Activated naive CD8-positive, alpha-beta T cell treated with anti-CD3 and anti-CD28 coated beads, Interleukin-2, amount 10 ng/mL, durations not matched to agents 7 days and 5 days (primary cell): ENCODE measurements around the gene SPEF2. TPM values are rescaled to one million over a fixed set of nuclear protein-coding genes. Genes with fewer than 3 reads are reported as not detected.
A peak's percentile ranks its signal among the peaks of the same experiment; 100 is the strongest.

Source experiments
- ATAC-seq: fragments of 150-1000 bp; cut with Tn5 transposase; one replicate; pipeline ENCODE4 v1.10.0; 2021; ENCODE audit warnings: low read depth, moderate library complexity
- POLR2A ChIA-PET: fragments of 350-600 bp; sonication (Branson Sonifier 250); formaldehyde crosslinking; loops from one replicate; lab custom pipeline; 2021; ENCODE audit warnings: antibody characterized with exemption; lab: Charles Lee
- DNase-seq: peaks from one replicate; pipeline ENCODE4 v3.0.0; 2021
- H3K27ac Mint-ChIP-seq: one replicate; pipeline ENCODE4 v1.8.0; 2022; ENCODE audit warnings: mild to moderate bottlenecking, mixed read lengths
- H3K27me3 Mint-ChIP-seq: one replicate; pipeline ENCODE4 v1.8.0; 2022; ENCODE audit warnings: mild to moderate bottlenecking, moderate library complexity, mixed read lengths
- H3K36me3 Mint-ChIP-seq: one replicate; pipeline ENCODE4 v1.8.0; 2021; ENCODE audit warnings: mild to moderate bottlenecking, mixed read lengths
- H3K4me1 Mint-ChIP-seq: one replicate; pipeline ENCODE4 v1.8.0; 2021; ENCODE audit warnings: mixed read lengths
- H3K4me3 Mint-ChIP-seq: one replicate; pipeline ENCODE4 v1.8.0; 2022; ENCODE audit warnings: mild to moderate bottlenecking, moderate library complexity, mixed read lengths
- H3K9me3 Mint-ChIP-seq: one replicate; pipeline ENCODE4 v1.8.0; 2021; ENCODE audit warnings: mixed read lengths
- total RNA-seq, 2 experiments: library from RNA; stranded (reverse); gene quantifications; one replicate each; pipeline ENCODE4 v1.2.3, GENCODE V29; 2021

The SPEF2 gene
- total RNA-seq, 2 experiments from 2014 or later: 13.7 to 17.8 TPM

DNA sequence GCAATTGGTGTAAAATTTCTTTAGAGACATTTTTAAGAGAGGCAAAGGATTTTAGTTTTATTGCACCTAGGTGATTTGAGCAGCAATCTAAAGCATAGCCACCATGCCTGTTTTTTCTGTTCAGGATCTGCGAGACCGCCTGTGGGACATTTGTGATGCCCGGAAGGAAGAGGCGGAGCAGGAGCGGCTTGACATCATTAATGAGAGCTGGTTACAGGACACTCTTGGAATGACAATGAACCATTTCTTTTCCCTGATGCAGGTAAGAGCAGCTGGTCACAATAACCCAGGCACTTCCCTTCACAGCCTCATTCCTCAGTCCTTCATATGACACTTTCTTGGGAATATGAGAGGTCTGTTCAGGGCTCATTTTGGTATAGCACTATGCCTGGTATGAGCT is 135.8 kb downstream of the SPEF2 start:
- POLR2A ChIA-PET: no interaction called here
- Mint-ChIP-seq H3K36me3 (peaks cover 6% of the 10 kb centered on the region), H3K4me3 (no peak overlapping the region), H3K4me1 (peaks cover 8% of the 10 kb centered on the region), H3K27me3 (no peaks in the 10 kb centered on the region), H3K27ac (no peak overlapping the region), H3K9me3 (peaks cover 10% of the 10 kb centered on the region)
- DNase-seq (no peak), ATAC-seq (no peak)

- H3K4me1 Mint-ChIP-seq: no peaks in the 10 kb centered on the region
- POLR2A ChIA-PET: no interaction called here
- no peak for DNase-seq
- peaks cover 2% of the 10 kb centered on the region for H3K36me3 Mint-ChIP-seq
- H3K9me3 Mint-ChIP-seq: peaks cover 5% of the 10 kb centered on the region
- H3K27me3 Mint-ChIP-seq: no peaks in the 10 kb centered on the region
- ATAC-seq: no peak
- H3K27ac Mint-ChIP-seq: no peak overlapping the region
- no peak overlapping the region for H3K4me3 Mint-ChIP-seq
Measured at GRCh38 chr5:35754481-35754880, 136.8 kb downstream of the SPEF2 start.

DNA sequence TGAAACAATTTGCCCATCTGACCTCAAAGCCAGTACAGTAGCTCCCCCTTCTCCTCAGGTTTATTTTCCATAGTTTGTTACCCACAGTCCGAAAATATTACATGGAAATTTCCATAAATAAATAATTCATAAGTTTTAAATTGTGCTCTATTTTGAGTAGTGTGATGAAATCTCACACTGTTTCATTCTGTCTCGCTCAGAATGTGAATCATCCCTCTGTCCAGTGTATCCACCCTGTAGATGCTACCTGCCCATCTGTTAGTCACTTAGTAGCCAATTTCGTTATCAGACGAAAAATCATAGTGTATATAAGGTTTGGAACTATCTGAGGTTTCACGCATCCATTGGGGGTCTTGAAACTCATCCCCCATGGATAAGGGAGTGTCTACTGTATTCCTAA is 138.3 kb downstream of the SPEF2 start:
- Mint-ChIP-seq H3K9me3 (no peaks in the 10 kb centered on the region), H3K4me1 (no peaks in the 10 kb centered on the region), H3K27me3 (no peaks in the 10 kb centered on the region), H3K4me3 (no peak overlapping the region), H3K27ac (no peak overlapping the region), H3K36me3 (no peaks in the 10 kb centered on the region)
- POLR2A ChIA-PET: no interaction called here
- ATAC-seq (no peak), DNase-seq (no peak)

DNA sequence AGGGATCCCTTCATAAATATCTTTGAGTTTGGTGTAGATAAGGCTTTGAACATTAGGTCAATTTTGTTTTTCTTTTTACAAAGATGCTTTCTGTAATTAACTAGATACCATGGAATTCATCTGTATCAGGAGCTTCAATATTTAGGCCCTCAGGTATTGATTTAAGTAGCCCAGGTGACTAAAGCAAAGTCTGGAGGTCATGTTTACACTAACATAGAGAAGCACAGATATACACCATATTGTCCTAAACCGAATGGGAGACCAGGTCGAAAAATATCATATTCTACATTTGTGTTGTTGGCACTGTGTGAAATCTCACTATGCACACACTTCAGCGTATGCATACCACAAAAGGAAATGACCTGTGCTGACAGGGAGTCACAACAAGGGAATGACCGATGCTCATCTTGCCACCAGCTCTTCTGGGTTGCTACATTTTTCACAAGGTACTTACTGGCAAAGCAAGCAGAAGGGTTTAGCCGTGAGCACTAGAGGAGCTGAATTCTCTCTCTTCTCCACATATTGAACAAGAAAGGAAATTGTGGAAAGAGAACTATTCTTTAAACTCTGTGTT is 140.6 kb downstream of the SPEF2 start:
- no peak overlapping the region for H3K27ac Mint-ChIP-seq
- H3K36me3 Mint-ChIP-seq: no peaks in the 10 kb centered on the region
- POLR2A ChIA-PET: no interaction called here

GRCh38 chr5:35761541-35761940 is 143.9 kb downstream of the SPEF2 start:
- no peak overlapping the region for H3K4me3 Mint-ChIP-seq
- POLR2A ChIA-PET: no interaction called here
- H3K36me3 Mint-ChIP-seq: no peaks in the 10 kb centered on the region
- DNase-seq: no peak
- ATAC-seq: no peak
- H3K27me3 Mint-ChIP-seq: no peaks in the 10 kb centered on the region
- peaks cover 7% of the 10 kb centered on the region for H3K4me1 Mint-ChIP-seq
- no peaks in the 10 kb centered on the region for H3K9me3 Mint-ChIP-seq
- H3K27ac Mint-ChIP-seq: no peak overlapping the region

More for the DNA sequence above, 140.6 kb downstream of the SPEF2 start:
- ATAC-seq: no peak
- H3K4me3 Mint-ChIP-seq: no peak overlapping the region
- DNase-seq: no peak
- peaks cover 7% of the 10 kb centered on the region for H3K4me1 Mint-ChIP-seq
- no peaks in the 10 kb centered on the region for H3K9me3 Mint-ChIP-seq
- no peaks in the 10 kb centered on the region for H3K27me3 Mint-ChIP-seq

DNA sequence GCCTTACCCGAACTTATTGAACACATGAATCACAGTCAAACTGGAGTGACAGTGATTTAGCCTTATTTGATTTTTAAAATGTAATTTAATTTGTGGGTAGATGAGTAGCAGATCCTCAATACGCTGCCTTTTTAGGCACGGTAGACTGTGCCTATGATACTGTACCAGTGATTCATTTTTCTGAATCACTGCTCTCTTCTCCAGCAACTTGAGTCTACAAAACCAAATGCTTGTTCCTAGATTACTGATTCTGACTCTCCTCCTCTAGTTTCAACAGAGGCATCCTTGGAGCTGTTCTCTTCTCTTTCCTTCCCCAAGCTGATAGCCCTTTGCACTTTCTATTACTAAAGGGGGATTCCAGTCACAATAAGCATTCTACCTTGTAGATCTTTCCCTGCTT is 144.7 kb downstream of the SPEF2 start:
- ATAC-seq: no peak
- Mint-ChIP-seq H3K4me3 (no peak overlapping the region), H3K9me3 (no peaks in the 10 kb centered on the region), H3K36me3 (no peaks in the 10 kb centered on the region), H3K27ac (no peak overlapping the region), H3K27me3 (no peaks in the 10 kb centered on the region), H3K4me1 (peaks cover 8% of the 10 kb centered on the region)
- DNase-seq: no peak
- POLR2A ChIA-PET: no interaction called here

- Mint-ChIP-seq H3K4me3 (no peak overlapping the region), H3K4me1 (peaks cover 8% of the 10 kb centered on the region)
- no peak for DNase-seq
Measured at GRCh38 chr5:35765921-35766320, 148.3 kb downstream of the SPEF2 start.

GRCh38 chr5:35771300-35771699 is 153.6 kb downstream of the SPEF2 start:
- peaks cover 1% of the 10 kb centered on the region for H3K9me3 Mint-ChIP-seq
- POLR2A ChIA-PET: no interaction called here
- no peak for DNase-seq
- peaks cover 18% of the 10 kb centered on the region for H3K4me1 Mint-ChIP-seq
- no peak overlapping the region for H3K27ac Mint-ChIP-seq
- no peak for ATAC-seq
- H3K27me3 Mint-ChIP-seq: no peaks in the 10 kb centered on the region
- H3K36me3 Mint-ChIP-seq: peaks cover 4% of the 10 kb centered on the region
- no peak overlapping the region for H3K4me3 Mint-ChIP-seq

More at GRCh38 chr5:35765921-35766320, 148.3 kb downstream of the SPEF2 start:
- Mint-ChIP-seq H3K36me3 (peaks cover 4% of the 10 kb centered on the region), H3K27me3 (no peaks in the 10 kb centered on the region), H3K9me3 (peaks cover 1% of the 10 kb centered on the region), H3K27ac (no peak overlapping the region)
- POLR2A ChIA-PET: no interaction called here
- no peak for ATAC-seq

- Mint-ChIP-seq H3K4me1 (peaks cover 18% of the 10 kb centered on the region), H3K36me3 (peaks cover 4% of the 10 kb centered on the region), H3K9me3 (peaks cover 1% of the 10 kb centered on the region), H3K27me3 (no peaks in the 10 kb centered on the region), H3K27ac (no peak overlapping the region), H3K4me3 (no peak overlapping the region)
- DNase-seq (no peak), ATAC-seq (no peak)
- POLR2A ChIA-PET: no interaction called here
Measured at GRCh38 chr5:35771839-35772238, 154.2 kb downstream of the SPEF2 start.

DNA sequence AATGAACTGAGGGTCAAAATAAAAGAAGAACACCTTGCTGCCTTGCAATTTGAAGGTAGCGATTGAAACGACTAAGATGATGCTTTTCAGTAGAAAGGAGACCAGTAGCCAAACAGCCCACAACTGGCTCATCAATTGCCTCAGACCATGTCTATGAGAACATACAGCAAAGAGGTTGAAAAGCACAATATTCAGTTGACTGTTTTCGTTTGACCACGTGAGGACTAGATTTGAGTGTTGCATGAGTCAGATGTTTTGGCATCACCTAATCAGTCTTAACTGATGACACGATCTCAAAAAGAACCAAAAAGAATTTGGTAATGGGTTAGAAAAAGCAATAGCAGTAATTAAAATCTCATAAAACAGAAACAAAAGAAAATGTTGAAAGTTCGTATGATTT is 156.3 kb downstream of the SPEF2 start:
- Mint-ChIP-seq H3K9me3 (no peaks in the 10 kb centered on the region), H3K27me3 (no peaks in the 10 kb centered on the region), H3K4me3 (no peak overlapping the region), H3K4me1 (peaks cover 25% of the 10 kb centered on the region), H3K36me3 (peaks cover 2% of the 10 kb centered on the region), H3K27ac (no peak overlapping the region)
- DNase-seq (no peak), ATAC-seq (no peak)
- POLR2A ChIA-PET: no interaction called here

GRCh38 chr5:35776757-35777156 is 159.1 kb downstream of the SPEF2 start:
- Mint-ChIP-seq H3K9me3 (no peaks in the 10 kb centered on the region), H3K27ac (no peak overlapping the region), H3K36me3 (no peaks in the 10 kb centered on the region), H3K4me3 (no peak overlapping the region), H3K27me3 (no peaks in the 10 kb centered on the region), H3K4me1 (peaks cover 36% of the 10 kb centered on the region)
- POLR2A ChIA-PET: interaction anchor here (1.2 kb wide), 1 partner anchor 126 kb away, joined by 3 read pairs; no protein-coding TSS in a partner anchor
- ATAC-seq (no peak), DNase-seq (no peak)

GRCh38 chr5:35777358-35778087 is 159.9 kb downstream of the SPEF2 start:
- Mint-ChIP-seq H3K36me3 (no peaks in the 10 kb centered on the region), H3K4me1 (peaks cover 34% of the 10 kb centered on the region), H3K4me3 (no peak overlapping the region), H3K9me3 (no peaks in the 10 kb centered on the region), H3K27ac (no peak overlapping the region), H3K27me3 (no peaks in the 10 kb centered on the region)
- POLR2A ChIA-PET: interaction anchor here (1.2 kb wide), 1 partner anchor 126 kb away, joined by 3 read pairs; no protein-coding TSS in a partner anchor
- DNase-seq: peak; percentile 54
- peak; percentile 70 for ATAC-seq

DNA sequence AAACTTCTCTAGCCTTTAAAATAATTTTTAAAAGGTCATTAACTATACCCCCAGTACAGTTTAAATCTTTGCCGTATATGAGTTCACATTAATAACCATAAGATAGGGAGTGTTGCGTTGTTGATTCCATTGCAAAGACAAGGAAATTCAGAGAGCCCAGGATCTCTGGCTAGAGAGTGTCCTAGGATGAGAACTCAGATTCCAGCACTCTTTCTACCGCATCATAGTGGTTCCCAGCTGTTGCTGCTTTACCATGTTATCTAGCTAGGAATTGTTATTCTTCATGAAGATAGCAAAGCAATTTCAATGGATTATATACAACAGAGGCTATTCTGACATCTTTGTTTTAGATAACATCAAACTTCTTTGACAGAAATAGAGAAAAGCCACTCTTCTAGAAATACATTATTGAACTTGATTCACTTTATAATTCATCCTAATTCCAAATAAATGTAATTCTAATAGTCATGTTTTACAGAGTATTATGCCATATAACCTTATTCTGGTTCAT is 160.7 kb downstream of the SPEF2 start:
- Mint-ChIP-seq H3K36me3 (no peaks in the 10 kb centered on the region), H3K27ac (no peak overlapping the region), H3K9me3 (no peaks in the 10 kb centered on the region), H3K4me1 (peaks cover 34% of the 10 kb centered on the region), H3K27me3 (no peaks in the 10 kb centered on the region), H3K4me3 (no peak overlapping the region)
- POLR2A ChIA-PET: no interaction called here
- ATAC-seq (no peak), DNase-seq (no peak)

- H3K4me3 Mint-ChIP-seq: peak overlapping the region; percentile 34
- no peaks in the 10 kb centered on the region for H3K9me3 Mint-ChIP-seq
- H3K27me3 Mint-ChIP-seq: no peaks in the 10 kb centered on the region
- no peaks in the 10 kb centered on the region for H3K36me3 Mint-ChIP-seq
- ATAC-seq: peak; percentile 53
- POLR2A ChIA-PET: interaction anchor here (0.6 to 1.5 kb wide), 3 partner anchors 42 to 144 kb away, joined by 3 to 4 read pairs (median 3); no protein-coding TSS in a partner anchor
- H3K27ac Mint-ChIP-seq: peak overlapping the region; percentile 38
- H3K4me1 Mint-ChIP-seq: peaks cover 39% of the 10 kb centered on the region
- DNase-seq: no peak
Measured at GRCh38 chr5:35780236-35780635, 162.6 kb downstream of the SPEF2 start.
